ENCODE measurements around the gene IL1RN.

- TF ChIP-seq CTCF (conservative IDR thresholded peaks at IDR 0.05) (no peak), ZFX (IDR thresholded peaks at IDR 0.05) (no peak)
Measured at GRCh38 chr2:113144259-113144658, 16.9 kb downstream of the IL1RN start.
